Activated T-cell treated with anti-CD3 and anti-CD28 coated beads for 4 hours (primary cell): ENCODE results near the gene BPIFB1.

Source experiments
- DNase-seq: peaks from one replicate; pipeline ENCODE4 v3.0.0-alpha.2; 2020

Gene BPIFB1

GRCh38 chr20:33282991-33283555 lies at the start of gene BPIFB1:
Gene BPIFB1, plus strand, starts transcription at chr20:33283214. Its CDS starts 2,860 bp downstream, at chr20:33286074.
- no peak for DNase-seq

- DNase-seq = no peak
These were observed 49.0 kb upstream of the BPIFB1 start for GRCh38 chr20:33234050-33234449.

GRCh38 chr20:33235696-33236095 lies 47.3 kb upstream of the BPIFB1 start, which contains the start of gene BPIFA1:
Gene BPIFA1, plus strand, starts transcription at chr20:33235996. Its CDS starts 1,716 bp downstream, at chr20:33237712.
- DNase-seq = no peak

DNA sequence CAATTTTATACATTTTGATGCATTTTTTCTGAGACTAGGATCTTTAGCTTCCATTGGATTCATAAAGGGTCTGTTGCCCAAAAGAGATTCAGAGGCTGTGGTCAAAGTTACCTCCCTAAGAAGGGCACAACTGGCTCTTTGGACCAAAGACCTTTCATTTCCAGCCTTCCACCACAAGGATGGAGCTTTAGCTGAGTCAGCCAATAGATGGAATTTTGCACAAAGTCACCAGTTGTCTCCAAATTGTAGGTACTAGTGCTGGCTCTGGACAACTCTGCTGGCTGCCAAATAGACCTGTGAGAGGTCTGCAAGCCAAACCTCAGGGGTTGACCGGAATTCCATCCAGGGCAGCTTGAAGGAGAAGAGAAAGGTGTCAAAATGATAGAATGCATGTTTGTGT lies 46.7 kb upstream of the BPIFB1 start:
- DNase-seq = no peak

- no peak for DNase-seq
These were observed 45.0 kb upstream of the BPIFB1 start for GRCh38 chr20:33237989-33238388.

DNA sequence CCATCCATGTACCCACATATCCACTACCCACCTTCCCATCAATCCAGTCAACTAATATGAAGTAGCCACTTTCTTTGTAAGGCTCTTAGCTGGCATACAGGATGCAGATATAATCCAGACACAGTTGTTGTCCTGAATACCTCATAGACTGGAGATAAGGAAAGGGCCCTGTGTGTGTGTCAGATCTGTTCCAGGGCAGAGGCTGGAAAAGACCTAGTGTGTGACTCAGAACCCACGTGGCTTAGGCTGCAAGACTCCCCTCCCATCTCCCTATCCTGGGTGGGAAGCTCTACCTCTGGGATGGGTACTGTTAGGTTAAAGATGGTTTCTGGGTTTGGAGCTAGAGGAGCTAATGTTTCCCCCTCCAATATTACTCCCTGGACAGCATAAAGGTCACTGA lies 43.6 kb upstream of the BPIFB1 start:
- DNase-seq = no peak

- DNase-seq = no peak
These were observed 42.9 kb upstream of the BPIFB1 start for GRCh38 chr20:33239979-33240736.

DNA sequence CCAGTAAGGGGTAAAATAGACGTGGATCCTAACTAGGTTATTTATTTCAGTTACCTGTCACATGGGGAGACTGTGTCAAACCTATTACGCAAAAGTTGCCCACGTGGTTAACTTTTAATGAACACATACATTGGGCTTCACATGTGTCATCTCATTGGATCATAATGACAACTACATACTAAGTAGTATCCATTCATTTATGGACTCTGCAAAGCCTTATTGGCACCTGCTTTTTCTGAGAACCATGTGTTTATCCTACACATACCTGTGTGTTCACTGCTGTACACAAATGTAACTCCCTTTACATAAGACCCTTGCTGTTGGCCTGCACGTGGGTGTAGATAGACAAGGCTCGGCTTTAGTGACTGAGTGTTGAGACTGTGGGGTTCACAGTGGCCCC lies 42.1 kb upstream of the BPIFB1 start:
- DNase-seq = no peak

DNA sequence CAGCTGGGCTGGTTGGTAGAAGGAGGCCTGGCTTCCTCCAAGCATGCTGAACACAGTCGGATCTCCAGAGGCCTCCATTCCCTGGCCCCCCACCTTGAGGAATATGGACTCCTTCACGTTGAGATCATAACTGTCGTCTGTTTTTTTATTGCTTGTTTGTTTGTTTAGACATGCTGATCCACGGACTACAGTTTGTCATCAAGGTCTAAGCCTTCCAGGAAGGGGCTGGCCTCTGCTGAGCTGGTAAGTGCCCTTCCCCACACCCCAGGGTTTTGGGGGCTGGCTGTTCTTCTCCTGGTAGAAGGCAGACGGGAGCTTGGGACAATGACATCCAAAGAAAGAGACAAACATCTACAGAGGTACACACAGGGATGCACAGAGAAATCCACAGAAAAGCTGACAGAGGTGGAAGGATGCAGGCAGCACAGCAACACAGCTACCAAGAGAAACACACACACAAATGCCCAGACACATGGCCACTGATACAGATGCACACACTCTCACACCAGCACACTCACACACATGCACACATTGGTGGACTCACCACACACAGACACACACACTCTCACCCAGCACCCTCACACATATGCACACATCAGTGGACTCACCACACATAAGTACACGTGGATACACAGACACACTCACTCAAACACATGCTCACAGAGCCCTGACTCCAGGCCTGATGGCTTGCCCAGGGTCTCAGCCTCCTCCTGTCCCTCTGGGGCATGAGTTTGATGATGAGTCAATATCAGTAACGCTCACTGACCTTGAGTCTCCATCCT lies 40.5 kb upstream of the BPIFB1 start:
- no peak for DNase-seq

DNA sequence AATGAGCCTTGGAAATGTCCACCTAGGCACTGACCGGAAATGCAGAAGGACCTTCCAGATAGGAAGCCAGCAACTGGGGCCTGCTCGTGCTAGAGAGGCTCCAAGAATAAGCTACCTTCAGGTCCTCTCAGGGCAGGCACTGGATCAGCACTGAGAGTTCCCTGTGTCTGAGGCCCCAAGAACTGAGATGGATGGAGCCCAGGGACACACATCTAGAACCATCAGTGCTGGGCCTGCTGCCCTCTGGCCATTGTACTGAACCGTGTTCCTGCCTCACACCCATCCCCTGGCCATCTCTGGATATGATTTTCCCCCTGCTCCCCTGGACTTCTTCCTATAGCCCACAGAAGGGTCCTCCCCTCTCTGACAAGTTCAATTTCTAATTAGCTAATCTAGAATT lies 36.9 kb upstream of the BPIFB1 start:
- no peak for DNase-seq

GRCh38 chr20:33249456-33249855 lies 33.6 kb upstream of the BPIFB1 start:
- DNase-seq = no peak

GRCh38 chr20:33250666-33251065 lies 32.3 kb upstream of the BPIFB1 start:
- no peak for DNase-seq

GRCh38 chr20:33251496-33251895 lies 31.5 kb upstream of the BPIFB1 start:
- DNase-seq = no peak

GRCh38 chr20:33252460-33252859 lies 30.6 kb upstream of the BPIFB1 start:
- no peak for DNase-seq

DNA sequence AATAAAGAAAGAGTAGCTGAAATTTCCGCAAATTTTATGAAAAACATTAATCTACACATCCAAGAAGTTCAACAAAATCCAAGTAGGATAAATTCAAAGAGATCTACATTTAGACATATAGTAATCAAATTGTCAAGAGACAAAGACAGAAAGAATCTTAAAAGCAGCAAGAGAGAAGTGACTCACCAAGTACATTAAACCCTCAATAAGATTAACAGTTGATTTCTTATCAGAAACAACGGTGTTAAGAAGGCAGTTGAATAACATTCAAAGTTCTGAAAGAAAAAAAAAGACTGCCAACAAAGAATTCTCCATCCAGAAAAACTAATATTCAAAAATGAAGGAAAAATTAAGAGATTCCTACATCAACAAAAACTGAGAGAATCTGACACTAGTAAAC lies 28.0 kb upstream of the BPIFB1 start:
- DNase-seq = no peak

GRCh38 chr20:33257237-33257636 lies 25.8 kb upstream of the BPIFB1 start:
- DNase-seq = no peak

DNA sequence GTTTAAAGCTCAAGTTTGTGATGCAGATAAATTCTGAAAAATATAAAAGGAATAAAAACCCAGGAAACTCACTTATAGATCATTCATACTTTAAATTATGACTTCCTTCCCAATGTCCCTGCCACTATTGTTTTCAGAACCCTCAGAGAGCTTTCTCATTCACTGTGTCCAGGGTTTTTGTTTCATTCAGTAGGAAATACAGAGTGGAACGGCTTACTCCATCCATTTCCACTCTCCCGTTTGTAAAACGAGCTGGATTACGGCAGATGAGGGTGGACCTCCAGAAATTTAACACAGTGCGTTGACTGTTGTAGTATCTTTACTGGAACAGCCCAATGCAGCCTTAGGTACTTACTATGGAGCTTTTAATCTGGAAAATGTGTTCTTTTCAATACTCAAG lies 23.6 kb upstream of the BPIFB1 start:
- DNase-seq = no peak

- DNase-seq = no peak
These were observed 21.5 kb upstream of the BPIFB1 start for GRCh38 chr20:33261465-33261864.

DNA sequence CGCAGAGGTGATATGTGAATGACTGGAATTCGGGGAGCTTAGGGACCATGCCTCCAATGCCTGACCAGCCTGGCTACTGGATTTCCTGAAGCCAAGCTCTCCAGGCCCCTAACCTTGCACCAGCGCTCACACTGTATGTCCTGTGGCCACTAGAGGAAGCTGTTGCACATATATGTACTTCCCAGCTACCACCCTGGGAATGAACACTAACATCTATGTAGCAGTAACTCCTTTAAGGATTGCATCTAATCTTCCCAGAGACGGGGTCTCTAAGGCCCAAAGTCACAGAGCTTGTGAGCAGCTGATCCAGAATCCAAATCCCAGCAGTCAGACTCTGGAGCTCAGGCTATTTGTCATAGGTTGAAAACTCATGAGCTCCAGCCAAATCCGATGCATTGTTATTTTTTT lies 20.4 kb upstream of the BPIFB1 start:
- DNase-seq = no peak

- no peak for DNase-seq
These were observed 19.2 kb upstream of the BPIFB1 start for GRCh38 chr20:33263784-33264183.

DNA sequence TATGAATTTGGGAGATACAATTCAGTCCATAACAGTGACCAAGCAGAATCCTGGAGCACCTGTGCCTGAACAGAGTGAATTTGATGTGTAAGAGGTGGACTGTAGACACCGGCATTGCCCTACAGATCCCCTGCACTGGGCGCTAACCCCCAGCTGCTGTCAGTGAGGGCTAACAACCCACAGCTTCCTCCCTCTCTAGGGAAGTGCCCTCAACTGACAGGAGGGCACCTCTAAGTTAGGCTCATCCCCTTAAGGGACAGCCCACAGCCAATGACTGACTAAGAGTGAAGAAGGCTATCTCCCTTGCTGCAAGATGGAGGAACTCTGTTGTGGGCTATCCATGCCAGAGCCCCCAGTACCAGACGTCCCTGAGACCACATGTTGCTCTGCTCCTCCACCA lies 15.3 kb upstream of the BPIFB1 start:
- no peak for DNase-seq

GRCh38 chr20:33272155-33272873 lies 10.7 kb upstream of the BPIFB1 start:
- no peak for DNase-seq

DNA sequence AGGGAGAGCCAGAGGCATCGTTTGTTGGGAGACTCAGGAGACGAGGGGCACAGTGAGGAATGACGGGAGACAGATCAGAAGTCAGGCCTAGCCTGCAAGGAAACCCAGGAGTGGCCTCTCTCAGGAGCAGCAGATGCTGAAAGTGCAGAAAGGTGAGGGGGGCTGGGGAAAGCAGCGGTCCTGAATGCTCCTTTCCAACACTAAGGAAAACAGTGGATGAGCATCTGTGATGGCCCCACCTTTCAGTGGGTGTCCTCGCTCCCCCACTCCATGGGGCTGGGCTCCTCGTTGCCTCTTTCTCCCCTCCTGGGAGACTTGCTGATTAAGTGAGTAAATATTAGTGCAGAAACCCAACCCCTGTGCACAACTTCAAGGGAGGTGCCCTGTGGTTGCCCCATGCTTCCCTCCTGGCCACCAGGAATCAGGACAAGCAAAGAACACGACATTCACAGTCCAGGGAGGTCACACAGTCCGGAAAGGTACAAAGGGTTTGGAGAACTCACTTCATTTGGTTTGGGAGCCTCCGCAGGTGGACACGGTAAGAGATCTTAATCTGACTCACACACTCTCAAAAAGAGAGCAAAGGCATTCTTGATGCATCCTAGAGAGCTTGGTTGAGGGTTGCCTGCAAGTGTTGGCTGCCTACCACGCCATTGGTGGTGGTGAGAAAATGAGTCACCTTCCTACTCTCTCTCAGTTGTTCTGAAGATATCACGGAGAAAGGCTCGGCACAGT lies 9.7 kb upstream of the BPIFB1 start:
- DNase-seq = no peak
